SU-DHL-6 (cell line): ENCODE measurements around the gene SYNJ2BP.

ENCODE experiments used
- EZH2phosphoT487 ChIP-seq: fragments of 200-600 bp; sonication (generic), shearing (Covaris generic); conservative IDR thresholded peaks from 2 replicates; pipeline ENCODE4 v1.6.1; 2018; ENCODE audit warnings: mild to moderate bottlenecking, antibody characterized with exemption, low read length, moderate library complexity, mixed read lengths
- TF ChIP-seq, protein P1 (sequence below): fragments of 200-600 bp; sonication (generic); IDR thresholded peaks from one replicate; pipeline ENCODE4 v1.5.1; 2017; ENCODE audit warnings: antibody characterized with exemption, mild to moderate bottlenecking, low read length, moderate library complexity; ENCODE audit not compliant: insufficient read depth, poor library complexity, severe bottlenecking

DNA sequence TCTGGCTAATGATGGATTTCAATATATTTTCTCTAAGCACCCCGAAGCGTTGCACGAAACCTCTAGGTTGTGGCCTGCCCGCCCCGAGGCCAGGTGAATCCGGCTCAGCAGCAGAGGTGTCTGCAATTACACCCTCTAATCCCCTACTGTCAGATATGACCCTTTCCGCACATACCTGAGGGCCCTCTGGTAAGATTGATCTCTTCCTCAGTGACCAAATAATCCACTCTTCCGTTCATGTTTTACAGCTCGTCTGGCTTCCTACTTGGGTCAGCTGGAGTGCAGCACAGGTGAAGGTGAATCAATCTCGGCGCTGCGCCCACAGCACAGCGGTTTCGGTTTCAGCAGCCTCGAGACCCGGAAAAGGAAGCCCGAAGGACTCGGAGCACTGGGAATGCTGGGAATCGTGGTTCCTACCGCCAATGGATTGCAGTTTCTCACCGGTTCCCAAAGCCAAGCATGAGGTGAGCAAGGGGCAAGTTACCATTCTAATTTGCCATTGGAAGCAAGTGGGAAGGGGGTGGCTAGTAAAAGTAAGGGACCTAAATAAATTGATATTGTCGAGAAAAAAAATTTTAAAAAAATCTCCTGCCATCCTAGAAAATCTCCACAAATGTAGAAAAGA, at the start of gene SYNJ2BP:
- TF ChIP-seq, protein P1, sequence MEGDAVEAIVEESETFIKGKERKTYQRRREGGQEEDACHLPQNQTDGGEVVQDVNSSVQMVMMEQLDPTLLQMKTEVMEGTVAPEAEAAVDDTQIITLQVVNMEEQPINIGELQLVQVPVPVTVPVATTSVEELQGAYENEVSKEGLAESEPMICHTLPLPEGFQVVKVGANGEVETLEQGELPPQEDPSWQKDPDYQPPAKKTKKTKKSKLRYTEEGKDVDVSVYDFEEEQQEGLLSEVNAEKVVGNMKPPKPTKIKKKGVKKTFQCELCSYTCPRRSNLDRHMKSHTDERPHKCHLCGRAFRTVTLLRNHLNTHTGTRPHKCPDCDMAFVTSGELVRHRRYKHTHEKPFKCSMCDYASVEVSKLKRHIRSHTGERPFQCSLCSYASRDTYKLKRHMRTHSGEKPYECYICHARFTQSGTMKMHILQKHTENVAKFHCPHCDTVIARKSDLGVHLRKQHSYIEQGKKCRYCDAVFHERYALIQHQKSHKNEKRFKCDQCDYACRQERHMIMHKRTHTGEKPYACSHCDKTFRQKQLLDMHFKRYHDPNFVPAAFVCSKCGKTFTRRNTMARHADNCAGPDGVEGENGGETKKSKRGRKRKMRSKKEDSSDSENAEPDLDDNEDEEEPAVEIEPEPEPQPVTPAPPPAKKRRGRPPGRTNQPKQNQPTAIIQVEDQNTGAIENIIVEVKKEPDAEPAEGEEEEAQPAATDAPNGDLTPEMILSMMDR, result no peak
- no peak for TF ChIP-seq EZH2phosphoT487
